Nephron (organoid): ENCODE data around the gene ANXA10.
"Not testable (repeated sequence)": the region's sequence is repeated elsewhere in the genome, so short reads cannot be mapped to it uniquely, and the experiment has no call there.

Source experiments
- H3K27ac Mint-ChIP-seq, 3 experiments: 2 replicates each; pipeline ENCODE4 v1.8.0; 2020; ENCODE audit warnings: mixed read lengths in 3 of 3, mild to moderate bottlenecking in 2 of 3, moderate library complexity in 1 of 3
- H3K27me3 Mint-ChIP-seq: 2 replicates; pipeline ENCODE4 v1.8.0; 2021; ENCODE audit warnings: low read depth, mild to moderate bottlenecking, moderate library complexity, mixed read lengths
- H3K36me3 Mint-ChIP-seq: 2 replicates; pipeline ENCODE4 v1.8.0; 2020; ENCODE audit warnings: low read depth, mixed read lengths
- H3K4me1 Mint-ChIP-seq: 2 replicates; pipeline ENCODE4 v1.8.0; 2020; ENCODE audit warnings: mixed read lengths
- H3K4me3 Mint-ChIP-seq, 3 experiments: 2 replicates each; pipeline ENCODE4 v1.8.0; 2020; ENCODE audit warnings: mild to moderate bottlenecking in 3 of 3, mixed read lengths in 3 of 3, moderate library complexity in 2 of 3
- H3K9me3 Mint-ChIP-seq: 2 replicates; pipeline ENCODE4 v1.8.0; 2020; ENCODE audit warnings: mixed read lengths
- CTCF ChIP-seq, 3 experiments: fragments of 200-600 bp; sonication (generic); IDR thresholded peaks; one replicate each; pipeline ENCODE4 v1.5.0; 2021; ENCODE audit warnings: antibody characterized with exemption in 3 of 3; ENCODE audit not compliant: unreplicated experiment in 3 of 3

The ANXA10 gene

GRCh38 chr4:168208957-168209614 lies 116.7 kb downstream of the ANXA10 start:
- Mint-ChIP-seq H3K9me3 (peaks cover 20% of the 10 kb centered on the region), H3K4me1 (no peaks in the 10 kb centered on the region), H3K27ac (no peak overlapping the region), H3K36me3 (peaks cover 8% of the 10 kb centered on the region), H3K27me3 (no peaks in the 10 kb centered on the region), H3K4me3 (no peak overlapping the region)
- TF ChIP-seq CTCF (IDR thresholded peaks at IDR 0.05; ENCODE audit: unreplicated experiment in 3 of 3), result no peak

GRCh38 chr4:168212656-168213055 lies 120.3 kb downstream of the ANXA10 start:
- Mint-ChIP-seq H3K4me1 (no peaks in the 10 kb centered on the region), H3K9me3 (peaks cover 22% of the 10 kb centered on the region), H3K4me3 (no peak overlapping the region), H3K27ac (no peak overlapping the region), H3K36me3 (peaks cover 9% of the 10 kb centered on the region), H3K27me3 (no peaks in the 10 kb centered on the region)
- TF ChIP-seq CTCF (IDR thresholded peaks at IDR 0.05; ENCODE audit: unreplicated experiment in 3 of 3), result no peak

- not testable (repeated sequence) for H3K27me3 Mint-ChIP-seq, H3K27ac Mint-ChIP-seq, H3K4me1 Mint-ChIP-seq, H3K4me3 Mint-ChIP-seq
- Mint-ChIP-seq H3K36me3 (peaks cover 15% of the 10 kb centered on the region), H3K9me3 (peaks cover 29% of the 10 kb centered on the region)
Observed at GRCh38 chr4:168213511-168213910, 121.2 kb downstream of the ANXA10 start.

- H3K36me3 Mint-ChIP-seq, result peaks cover 22% of the 10 kb centered on the region
- H3K4me3 Mint-ChIP-seq, result no peak overlapping the region
- TF ChIP-seq CTCF (IDR thresholded peaks at IDR 0.05; ENCODE audit: unreplicated experiment in 3 of 3), result no peak
- no peaks in the 10 kb centered on the region for H3K4me1 Mint-ChIP-seq
- no peaks in the 10 kb centered on the region for H3K27me3 Mint-ChIP-seq
- H3K9me3 Mint-ChIP-seq, result peaks cover 29% of the 10 kb centered on the region
- no peak overlapping the region for H3K27ac Mint-ChIP-seq
Observed at GRCh38 chr4:168218645-168219044, 126.3 kb downstream of the ANXA10 start.

- Mint-ChIP-seq H3K4me3 (no peak overlapping the region), H3K36me3 (peaks cover 22% of the 10 kb centered on the region), H3K27me3 (no peaks in the 10 kb centered on the region), H3K4me1 (no peaks in the 10 kb centered on the region), H3K27ac (no peak overlapping the region), H3K9me3 (peaks cover 13% of the 10 kb centered on the region)
- TF ChIP-seq CTCF (IDR thresholded peaks at IDR 0.05; ENCODE audit: unreplicated experiment in 3 of 3), result no peak
Observed at GRCh38 chr4:168220893-168221292, 128.6 kb downstream of the ANXA10 start.

GRCh38 chr4:168221301-168221700 lies 129.0 kb downstream of the ANXA10 start:
- no peak overlapping the region for H3K4me3 Mint-ChIP-seq
- no peak overlapping the region for H3K27ac Mint-ChIP-seq
- H3K9me3 Mint-ChIP-seq, result peaks cover 13% of the 10 kb centered on the region
- peaks cover 22% of the 10 kb centered on the region for H3K36me3 Mint-ChIP-seq
- H3K27me3 Mint-ChIP-seq, result no peaks in the 10 kb centered on the region
- no peak for TF ChIP-seq CTCF (IDR thresholded peaks at IDR 0.05; ENCODE audit: unreplicated experiment in 3 of 3)
- H3K4me1 Mint-ChIP-seq, result no peaks in the 10 kb centered on the region
